SK-N-DZ (cell line): Measurements from ENCODE around the gene INSC. TPM values are rescaled to one million over a fixed set of nuclear protein-coding genes. Genes with fewer than 3 reads are reported as not detected.
A peak's percentile ranks its signal among the peaks of the same experiment; 100 is the strongest.
"Not testable (repeated sequence)": the region's sequence is repeated elsewhere in the genome, so short reads cannot be mapped to it uniquely, and the experiment has no call there.

Source experiments
- DNase-seq: peaks from one replicate; pipeline ENCODE4 v3.0.0-alpha.2; 2015; ENCODE audit warnings: low spot score
- polyA plus RNA-seq, 2 experiments: library from polyadenylated mRNA; depleted of rRNA; stranded (reverse); fragments of >200 nt; gene quantifications; 2 replicates each; pipeline ENCODE4 v1.2.3, GENCODE V29; 2014

Gene INSC, protein sequence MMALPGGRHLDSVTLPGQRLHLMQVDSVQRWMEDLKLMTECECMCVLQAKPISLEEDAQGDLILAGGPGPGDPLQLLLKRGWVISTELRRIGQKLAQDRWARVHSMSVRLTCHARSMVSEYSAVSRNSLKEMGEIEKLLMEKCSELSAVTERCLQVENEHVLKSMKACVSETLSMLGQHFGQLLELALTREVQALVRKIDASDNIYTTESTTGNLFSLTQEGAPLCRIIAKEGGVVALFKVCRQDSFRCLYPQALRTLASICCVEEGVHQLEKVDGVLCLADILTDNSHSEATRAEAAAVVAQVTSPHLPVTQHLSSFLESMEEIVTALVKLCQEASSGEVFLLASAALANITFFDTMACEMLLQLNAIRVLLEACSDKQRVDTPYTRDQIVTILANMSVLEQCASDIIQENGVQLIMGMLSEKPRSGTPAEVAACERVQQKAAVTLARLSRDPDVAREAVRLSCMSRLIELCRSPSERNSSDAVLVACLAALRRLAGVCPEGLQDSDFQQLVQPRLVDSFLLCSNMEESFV
- polyA plus RNA-seq (2014; cell fraction: cytosol; rRNA removed) = not detected in 2 replicates
- polyA plus RNA-seq (2014; cell fraction: nucleus; rRNA removed) = not detected in 2 replicates

DNA sequence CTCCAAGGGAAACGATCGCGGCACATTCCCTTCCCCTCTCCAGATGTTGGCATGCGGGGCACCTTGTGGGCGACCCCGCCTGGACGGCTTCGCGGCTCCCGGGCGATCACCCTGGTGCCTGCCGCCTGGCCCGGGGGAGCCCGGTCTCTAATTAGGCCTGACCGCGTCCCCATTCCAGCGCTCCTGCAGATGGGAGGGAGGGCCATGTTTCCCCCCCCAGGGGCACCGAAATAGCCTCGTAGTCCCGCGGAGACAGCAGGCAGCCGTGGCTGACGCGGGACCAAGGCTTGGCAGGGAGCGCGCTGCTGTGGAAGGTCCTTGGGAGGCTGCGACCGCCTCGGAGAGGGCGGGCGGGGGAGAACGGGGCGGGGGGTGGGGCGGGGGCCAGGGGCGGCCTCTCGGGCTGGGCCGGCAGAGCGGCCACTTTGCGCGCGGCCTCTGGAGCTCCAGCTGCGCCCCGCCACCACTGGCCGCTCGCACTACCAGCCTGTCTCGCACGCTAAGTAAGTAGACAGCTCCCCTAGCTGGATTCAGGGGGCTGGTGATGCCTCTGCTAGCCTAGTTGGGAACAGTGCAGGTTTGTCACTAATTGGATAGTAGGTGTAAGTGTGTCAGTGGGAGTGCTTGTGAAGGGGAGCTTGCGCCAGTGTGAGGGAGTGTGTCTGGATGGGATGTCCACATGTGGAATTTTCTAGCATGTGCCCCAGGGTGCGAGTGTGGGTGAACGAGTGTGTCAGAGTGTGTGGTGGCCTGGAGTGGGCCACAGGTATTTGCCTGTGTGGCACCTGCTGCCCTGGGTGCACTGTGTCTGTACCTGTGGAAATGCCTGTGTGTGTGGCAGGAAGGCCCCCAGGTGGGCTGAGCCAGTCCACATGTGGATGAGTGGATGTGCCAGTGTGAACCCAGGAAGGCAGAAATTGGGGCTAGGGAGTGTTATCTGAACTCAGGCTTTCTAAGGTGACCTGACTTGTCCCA, at the start of gene INSC:
INSC (plus strand) TSS at position 423 of the 975 bp plus-strand sequence. CDS start 34,252 bp downstream, outside the sequence.
- DNase-seq = no peak

DNA sequence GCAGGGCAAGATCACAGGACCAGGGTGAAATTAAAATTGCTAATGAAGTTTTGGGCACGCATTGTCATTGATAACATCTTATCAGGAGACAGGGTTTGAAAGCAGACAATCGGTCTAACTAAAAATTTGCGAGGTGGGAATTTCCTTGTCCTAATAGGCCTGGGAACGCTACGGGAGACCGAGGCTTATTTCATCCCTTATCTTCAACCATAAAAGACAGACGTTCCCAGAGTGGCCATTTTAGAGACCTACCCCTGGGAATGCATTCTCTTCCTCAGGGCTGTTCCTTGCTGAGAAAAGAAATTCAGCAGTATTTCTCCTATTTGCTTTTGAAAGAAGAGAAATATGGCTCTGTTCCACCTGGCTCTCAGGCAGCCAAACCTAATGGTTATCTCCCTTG, 45.0 kb upstream of the INSC start:
- not testable (repeated sequence) for DNase-seq

DNA sequence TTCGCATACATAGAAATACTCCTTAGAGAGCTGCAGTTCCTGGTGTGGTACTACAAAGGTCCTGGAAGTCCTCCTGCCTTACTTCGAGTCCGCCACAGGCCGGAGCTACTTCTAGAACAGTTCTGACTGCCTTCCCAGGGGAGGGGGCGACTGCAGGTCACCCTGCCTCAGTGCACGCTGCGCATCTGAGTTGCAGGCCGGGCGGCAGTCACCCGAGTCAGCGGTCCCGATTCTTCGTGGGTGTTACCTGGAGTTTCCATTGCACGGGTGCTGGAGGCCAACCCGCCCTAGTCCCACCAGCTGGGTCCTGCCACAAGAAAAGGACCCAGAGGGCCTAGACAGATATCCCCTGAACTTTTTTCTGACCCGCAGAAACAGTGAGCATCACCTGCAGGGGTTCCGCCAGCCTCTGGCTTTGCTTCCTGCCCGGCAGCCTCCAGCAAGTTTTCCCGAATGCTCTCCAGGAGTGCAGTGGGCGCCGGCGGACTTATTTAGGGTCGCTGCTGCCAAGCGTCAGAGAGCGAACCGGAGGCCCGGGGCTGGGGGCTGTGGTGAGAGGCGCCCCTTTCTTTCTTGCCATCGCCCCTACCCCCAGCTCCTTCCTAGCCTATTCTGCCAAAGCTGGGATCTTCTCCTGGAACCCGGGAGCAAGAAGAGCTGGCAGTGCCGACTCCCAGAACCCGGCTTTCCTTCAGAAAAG, 43.0 kb upstream of the INSC start:
- no peak for DNase-seq

DNA sequence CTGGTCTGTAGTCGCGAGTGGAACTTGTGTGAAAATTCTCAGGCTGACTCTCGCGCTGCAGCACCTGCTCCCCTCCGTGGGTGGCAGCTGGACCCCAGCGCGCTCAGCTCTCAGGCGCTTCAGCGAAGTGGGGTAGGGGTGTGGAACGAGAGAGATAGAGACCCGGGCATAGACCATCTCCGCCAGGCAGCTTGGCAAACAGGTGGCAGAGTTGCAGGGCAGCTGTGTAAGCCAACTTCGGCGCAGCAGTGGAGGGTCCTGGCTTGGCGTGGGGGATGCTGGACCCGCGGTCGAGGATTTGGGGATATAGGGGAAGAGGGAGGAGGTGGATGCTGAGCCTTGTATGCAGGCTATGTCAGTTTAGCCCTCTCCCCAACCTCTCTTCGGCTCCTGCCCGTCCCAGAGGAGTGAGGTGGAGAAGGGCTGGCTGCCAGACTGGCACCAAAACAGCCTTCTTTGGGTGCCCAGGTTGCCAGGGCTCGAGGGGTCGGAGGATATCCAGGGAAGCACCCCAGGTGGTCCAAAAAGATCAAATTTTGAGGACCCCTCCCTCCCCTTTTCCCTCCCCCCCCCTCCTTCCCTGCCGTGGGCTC, 42.1 kb upstream of the INSC start:
- DNase-seq = no peak

DNA sequence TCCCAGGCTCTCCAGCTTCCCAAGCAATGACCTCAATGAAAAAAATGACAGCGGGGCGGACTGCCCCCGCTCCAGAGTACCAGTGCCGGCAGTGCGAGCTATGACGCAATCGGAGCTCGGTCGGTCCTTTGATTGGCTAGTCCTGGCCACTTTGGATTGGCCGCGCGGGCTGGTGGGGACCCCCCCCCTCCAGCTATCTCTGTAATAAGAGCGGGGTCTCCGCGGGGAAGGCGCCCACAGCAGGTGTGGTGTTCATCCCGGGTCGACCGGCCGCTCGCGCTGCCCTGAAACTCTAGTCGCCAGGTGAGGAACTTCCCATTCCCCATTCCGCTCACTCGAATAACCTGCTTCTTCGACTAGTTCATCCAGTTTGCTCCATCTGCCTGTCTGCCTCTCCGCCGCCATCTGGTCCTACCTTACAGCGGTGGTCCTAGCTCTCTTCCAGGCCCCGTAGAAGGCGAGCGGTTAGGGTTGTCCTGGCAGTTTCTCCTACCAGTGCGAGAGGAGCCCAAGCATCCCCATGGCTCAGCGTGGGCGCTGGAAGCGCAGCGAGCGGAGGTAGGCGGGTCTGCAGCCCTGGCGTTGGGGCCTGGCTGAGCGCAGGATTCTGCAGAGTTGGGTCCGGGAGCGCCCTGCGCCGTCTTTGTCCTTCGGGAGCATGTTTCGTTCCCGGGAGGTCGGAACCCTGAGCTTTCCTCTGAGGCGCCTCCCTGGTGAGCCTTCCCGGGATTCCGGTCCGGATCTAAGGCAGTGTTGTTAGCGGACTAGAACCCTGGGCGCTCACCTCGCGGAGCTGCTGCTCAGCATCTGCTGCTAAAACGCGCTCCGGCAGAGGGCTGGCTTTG, 41.1 kb upstream of the INSC start, which contains the start of gene CALCB:
CALCB (plus strand) TSS at position 233 of the 845 bp plus-strand sequence. CDS start 1,126 bp downstream, outside the sequence.
- peak; percentile 12 for DNase-seq

DNA sequence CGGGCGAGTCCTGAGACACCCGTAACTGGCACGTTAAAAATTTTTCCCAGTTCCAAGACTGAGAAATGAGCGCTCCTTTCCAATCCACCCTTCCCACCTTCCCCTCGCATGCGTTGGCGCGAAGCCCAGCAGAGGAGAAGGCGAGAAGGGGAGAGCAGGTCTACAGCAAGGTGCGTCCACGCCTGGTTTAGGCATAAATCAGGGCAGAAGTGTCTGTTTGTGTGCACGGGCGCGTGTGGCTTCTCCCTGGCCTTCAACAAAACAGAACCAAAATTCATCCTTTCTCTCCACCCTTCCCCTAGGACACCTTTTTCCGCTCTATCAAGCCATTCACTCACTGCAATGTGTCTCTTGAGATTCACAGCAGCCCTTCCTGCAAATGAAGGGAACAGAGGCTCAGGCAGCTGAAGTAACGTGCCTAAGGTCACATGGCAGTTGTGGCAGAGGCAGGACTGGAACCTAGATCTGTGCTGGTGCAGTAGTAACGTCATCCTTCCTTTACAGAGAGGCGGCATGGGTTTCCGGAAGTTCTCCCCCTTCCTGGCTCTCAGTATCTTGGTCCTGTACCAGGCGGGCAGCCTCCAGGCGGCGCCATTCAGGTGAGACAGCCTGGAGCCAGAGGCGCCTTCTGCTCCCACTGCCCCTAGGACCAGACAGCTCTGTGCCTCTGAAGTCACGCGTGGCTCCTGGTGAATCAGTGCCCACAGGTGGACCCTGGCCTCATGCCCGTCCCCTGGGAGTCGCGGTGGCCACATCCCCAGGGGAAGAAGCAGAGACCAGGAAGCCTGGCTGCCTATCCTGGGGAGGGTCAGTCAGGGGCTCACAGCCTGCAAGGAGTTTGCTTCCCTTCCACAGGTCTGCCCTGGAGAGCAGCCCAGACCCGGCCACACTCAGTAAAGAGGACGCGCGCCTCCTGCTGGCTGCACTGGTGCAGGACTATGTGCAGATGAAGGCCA, 40.2 kb upstream of the INSC start:
- peak; percentile 67 for DNase-seq

DNA sequence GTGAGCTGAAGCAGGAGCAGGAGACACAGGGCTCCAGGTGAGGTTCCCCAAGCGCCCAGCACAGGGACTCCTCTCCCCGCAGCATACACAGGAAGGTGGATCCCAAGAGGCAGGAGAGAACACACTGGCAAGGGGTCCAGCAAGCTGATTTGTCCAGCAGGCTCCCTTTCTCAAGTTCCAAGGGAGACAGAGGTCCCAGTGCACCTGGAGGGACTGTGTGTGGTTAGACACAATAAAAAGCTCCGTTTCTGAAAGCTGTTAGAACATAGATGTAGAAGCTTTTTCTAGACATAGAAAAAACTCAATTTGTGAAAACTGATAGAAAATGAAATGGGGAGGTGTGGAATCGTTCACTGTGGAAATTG, 39.6 kb upstream of the INSC start:
- no peak for DNase-seq

DNA sequence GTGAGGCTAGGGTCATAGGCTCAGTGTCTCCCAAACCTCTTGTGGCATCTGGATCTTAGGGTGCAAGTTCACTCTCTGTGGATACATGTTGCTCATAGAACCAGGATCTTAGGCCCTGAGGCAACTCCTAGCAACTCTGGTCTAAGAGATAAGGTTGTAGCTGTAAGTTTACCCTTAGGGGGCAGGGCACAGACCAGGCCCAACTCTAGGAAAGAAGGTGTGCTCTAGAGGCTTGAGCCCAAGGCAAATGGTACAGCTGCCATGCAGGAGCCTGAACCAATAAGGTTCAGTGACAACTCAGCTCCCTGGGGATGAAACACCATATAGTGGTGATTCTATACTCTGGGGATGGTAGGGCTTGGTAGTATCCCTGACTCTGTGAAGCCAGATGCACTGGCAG, 23.5 kb upstream of the INSC start:
- no peak for DNase-seq

DNA sequence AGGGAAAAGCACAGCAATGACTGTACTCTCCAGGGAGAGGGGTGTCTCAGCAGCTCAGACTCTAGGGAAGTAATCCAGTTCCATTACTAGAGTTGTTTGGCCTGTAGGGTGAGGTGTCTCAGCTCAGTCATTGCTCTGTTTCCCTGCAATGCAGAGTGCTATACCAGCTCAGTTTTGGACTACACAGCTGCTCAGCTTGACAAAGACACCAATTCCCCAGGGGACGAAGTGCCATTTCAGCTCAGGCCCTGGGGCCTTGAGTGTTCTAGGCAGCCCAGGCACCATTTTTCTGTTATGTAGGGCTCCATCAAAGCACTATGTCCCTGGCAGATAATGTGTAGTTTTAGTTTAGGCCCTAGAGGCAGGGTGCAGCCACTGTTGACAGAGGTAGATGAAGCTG, 23.1 kb upstream of the INSC start:
- no peak for DNase-seq

DNA sequence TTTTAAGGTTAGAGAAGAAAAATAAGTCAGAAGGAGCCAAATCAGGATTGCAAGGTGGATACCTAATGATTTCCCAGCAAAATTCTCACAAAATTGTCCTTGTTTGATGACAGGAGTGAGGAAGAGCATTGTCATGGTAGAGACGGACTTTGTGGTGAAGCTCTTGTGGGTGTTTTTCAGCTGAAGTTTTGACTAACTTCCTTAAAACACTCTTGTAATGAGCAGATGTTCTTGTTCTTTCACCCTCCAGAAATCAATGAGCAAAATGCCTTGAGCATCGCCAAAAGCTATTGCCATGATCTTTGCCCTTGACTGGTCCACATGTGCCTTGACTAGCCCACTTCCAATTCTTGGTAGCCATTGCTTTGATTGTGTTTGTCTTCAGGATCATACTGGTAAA, 21.3 kb upstream of the INSC start:
- DNase-seq = no peak

DNA sequence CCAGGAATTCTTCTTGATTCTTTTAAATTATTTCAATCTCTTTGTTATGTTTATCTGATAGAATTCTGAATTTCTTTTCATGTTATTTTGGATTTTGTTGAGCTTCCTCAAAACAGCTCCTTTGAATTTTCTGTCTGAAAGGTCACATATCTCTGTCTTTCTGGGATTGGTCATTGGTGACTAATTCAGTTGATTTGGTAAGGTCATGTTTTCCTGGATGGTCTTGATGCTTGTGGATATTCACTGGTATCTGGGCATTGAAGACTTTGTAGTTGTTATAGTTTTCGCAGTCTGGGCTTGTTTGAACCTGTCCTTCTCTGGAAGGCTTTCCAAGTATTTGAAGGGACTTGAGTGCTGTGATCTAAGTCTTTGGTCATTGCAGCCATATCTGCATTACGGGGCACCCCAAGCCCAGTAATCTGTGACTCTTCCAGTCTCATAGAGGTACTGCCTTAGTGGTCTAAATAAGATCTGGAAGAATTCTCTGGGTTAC, 18.9 kb upstream of the INSC start:
- no peak for DNase-seq

DNA sequence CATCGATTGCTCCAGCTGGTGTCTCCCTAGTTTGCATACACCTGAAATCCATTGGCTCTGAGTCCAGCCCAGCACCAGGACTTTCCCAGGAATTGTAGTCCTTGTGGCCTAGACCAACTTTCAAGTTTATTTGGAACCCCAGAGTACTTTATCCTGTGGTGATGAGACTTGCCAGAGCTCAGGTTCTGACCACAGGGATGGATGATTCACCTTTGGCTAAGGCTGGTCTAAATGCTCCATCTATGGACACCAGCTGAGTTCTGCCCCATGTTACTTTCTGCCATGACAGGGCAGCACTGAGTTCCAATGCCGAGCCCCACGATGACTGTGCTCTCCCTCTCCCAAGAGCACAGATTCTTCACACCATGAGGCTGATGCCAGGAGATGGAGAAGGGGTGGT, 17.3 kb upstream of the INSC start:
- DNase-seq = no peak

DNA sequence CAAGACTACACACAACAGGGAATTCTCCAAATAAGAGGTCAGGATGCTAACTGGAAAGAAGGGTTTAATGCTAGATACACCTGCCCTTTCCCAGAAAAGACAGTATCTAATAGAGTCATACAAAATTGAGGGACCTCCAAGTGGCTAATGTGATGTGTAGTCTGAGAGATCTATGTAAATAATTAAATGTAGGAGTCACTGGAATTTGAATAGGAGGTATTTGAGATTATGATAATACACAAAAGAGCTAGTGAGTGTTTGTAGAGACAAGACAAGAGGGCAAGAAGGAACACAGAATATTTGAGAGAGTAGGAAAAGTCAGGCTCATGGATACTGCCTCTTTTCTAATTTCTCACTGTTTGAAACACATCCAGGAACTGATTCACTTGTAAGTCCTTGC, 15.5 kb upstream of the INSC start:
- DNase-seq = no peak

DNA sequence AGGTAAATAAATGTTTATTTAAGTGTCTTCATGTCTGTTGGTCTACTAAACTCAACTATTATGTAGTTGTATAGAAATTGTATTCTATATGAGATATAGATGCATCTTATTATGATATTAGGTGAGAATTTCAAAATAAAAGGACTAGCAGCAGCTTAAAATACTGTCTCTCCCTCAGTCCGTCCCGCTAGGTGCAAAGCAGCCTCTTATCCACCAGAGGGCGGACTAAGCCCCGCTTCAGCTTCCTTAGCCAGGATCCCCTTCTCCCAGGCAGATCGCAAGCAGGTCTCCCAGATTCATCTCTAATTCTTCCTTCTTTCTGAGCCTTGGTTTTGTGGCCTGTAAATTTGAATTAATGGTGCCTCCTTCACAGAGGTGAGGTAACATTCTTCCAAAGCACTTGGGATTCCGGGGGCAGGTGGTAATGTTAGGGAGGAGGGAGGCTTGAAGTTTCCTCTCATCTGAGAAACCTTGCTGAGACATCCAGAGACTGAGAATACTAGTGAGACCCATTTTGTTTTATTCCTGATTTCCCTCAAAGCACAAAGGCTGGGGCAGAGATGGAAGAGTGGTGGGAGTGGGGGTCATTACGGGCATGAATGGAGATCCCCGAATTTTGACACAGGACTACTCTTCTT, 13.5 kb upstream of the INSC start:
- peak; percentile 56 for DNase-seq

DNA sequence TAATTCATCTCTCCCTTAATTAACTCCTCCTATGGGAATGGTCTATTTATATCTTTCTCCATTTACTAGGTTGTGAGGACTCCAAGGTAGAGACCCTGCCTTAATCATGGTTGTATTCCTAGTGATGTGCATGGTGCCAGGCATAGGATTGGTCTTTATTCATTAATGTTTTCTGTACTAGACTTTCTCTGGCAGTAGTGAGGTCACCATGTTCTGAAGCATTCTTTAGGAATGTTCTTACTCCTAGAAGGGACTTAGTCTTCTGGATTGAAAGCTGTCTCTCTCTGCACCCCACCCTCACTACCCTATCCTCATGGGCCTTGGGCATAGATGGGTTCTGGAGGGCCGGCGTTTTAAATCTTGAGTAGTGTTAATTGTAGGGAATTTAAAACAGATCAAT, 10.6 kb upstream of the INSC start:
- DNase-seq = no peak

DNA sequence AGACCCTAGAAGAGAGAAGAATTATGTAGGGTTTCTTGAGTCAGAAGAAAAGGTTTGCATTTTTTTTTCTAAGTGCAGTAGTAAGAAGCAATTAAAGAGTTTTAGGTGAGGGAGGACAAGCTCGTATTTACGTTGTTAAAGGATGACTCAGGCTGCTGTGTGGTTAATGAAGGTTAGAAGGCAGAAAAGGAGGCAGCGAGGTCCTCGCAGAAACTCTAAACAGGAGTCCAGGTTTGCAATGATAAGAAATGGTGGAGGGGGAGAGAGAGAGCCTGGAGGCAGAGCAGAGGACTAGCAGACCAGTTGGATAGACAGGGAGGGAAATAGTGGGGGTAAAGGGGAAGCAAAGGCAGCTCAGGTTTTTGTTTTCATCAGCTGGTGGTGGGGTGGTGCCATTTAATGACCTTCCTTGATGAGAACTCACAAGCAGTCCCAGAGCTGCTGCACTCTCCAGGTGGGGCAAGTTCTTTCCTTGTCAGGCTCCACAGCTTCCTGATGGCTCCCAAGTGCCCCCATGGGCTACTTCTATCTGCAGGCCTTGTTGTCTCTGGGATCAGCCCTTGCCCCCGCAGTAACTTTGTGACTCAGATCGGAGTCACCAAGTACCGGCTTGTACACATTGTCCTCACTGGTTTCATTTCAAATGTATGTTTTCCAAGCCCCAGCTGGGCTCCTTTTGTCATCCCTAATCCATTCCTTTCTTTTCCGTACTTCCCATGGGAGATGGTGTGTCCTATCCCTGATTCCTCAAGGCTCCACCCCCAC, 8.3 kb upstream of the INSC start:
- DNase-seq = no peak

DNA sequence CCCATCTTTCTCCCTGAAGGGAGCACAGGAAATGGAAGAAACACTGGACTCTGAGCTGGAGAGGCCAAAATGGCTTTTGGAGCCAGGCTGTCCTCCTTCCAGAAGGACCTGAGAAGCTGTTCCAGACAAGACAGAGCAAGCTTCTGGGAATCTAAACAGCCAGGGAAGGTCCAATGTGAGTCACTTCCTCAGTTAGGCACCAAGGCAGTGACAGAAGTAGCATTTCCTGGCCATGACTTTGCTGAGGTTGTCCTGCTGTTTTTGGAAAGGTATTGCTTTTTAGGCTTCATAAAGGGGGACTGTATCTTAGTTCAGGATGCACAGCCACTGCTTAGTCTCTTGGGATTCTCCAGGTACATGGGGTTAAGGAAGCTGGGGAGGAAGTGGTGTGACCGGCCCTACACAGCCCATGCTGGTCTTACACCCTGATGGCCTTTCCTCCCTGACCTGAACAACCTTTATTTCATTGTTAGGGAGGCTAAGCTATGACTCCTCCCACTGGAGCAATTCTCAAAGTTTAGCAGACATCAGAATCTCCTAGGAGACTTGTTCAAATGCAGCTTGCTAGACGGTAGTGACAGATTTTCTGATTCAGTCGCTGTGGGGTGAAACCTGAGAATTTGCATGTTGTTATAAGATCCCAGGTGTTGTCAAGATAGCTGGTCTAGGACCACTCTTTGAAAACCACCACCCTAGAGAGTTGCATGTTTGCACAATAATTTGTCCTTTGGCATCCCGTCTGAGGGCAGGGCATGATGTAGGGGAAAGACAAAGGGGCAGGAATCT, 6.8 kb upstream of the INSC start:
- no peak for DNase-seq
